D721Med (cell line): ENCODE data around the gene CFAP77.

ENCODE experiments used
- DNase-seq: peaks from one replicate; pipeline ENCODE4 v3.0.0; 2011; ENCODE audit warnings: low spot score; ENCODE audit not compliant: insufficient read length
- FAIRE-seq: peaks from 2 replicates; lab custom pipeline; 2011; peaks lifted over from hg19 to GRCh38; lab: Jason Lieb, UNC
- CTCF ChIP-seq: IDR thresholded peaks from 2 replicates; pipeline ENCODE4 v1.5.1; 2012; ENCODE audit warnings: mild to moderate bottlenecking, control low read depth; ENCODE audit not compliant: insufficient read depth; ENCODE audit errors: missing control alignments

CFAP77 gene

GRCh38 chr9:132552041-132552440, 142.0 kb downstream of the CFAP77 start:
- no peak for FAIRE-seq
- DNase-seq: no peak
- TF ChIP-seq CTCF: no peak

GRCh38 chr9:132554755-132555154, 144.7 kb downstream of the CFAP77 start:
- DNase-seq (no peak), FAIRE-seq (no peak)
- no peak for TF ChIP-seq CTCF

DNA sequence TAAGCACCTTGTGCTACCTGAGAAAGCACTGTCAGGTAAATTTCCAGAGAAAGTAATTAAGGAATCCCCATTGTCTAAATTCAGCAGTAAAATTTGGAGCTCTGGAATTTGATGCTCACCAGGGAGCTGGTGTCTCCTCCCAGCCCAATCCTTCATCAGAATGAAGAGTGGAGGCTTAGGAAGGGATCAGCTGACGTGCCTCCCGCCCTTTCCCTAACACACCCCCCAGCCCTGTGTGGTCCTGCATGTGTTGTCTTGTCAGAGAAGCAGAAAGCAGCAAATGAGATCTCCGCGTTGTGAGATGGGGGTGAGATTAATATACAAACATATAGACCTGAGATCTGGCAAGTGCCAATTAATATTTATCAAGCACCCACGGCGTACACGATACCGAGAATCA, 145.5 kb downstream of the CFAP77 start:
- no peak for FAIRE-seq
- no peak for DNase-seq
- TF ChIP-seq CTCF: no peak

- no peak for FAIRE-seq
- TF ChIP-seq CTCF: no peak
- no peak for DNase-seq
These were observed 146.2 kb downstream of the CFAP77 start for GRCh38 chr9:132556235-132556634.

DNA sequence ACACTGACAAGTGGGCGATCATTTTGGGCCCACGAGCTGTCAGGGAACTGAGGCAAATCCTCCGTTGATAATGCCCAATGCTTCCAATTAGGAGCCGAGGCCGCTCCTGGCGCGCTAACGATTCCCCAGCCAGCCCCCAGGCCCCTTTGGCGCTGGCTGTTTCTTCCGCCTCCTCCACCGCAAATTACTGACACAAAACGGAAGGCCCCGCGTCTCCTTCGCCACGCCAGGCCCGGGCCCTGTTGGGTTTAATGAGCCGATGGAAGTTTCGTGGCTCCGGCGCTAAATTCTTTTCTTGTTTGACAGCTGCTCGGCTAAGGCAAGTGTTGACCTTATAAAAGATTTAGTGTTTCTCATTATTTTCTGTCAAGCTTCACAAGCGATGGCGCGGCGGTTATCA, 146.7 kb downstream of the CFAP77 start:
- TF ChIP-seq CTCF: no peak
- DNase-seq (no peak), FAIRE-seq (no peak)

DNA sequence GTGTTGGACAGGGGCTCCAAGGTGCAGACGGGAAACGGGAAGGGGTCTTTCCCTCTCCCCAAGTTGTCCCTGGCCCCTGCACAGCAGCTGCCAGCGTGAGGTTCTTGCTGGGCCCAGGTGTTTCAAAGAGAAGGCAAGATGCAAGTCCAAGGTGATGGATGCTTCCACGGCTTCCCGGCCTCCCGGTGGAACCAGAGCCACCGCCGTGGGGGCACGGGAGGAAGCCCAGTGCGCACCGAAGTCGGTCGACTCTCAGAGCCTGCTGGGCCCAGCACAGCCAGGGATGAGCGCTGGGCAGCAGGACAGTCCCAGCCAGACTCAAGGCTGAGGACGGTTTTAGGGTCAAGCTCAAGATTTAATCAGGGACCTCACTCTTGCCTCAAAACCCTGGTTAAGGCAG, 147.1 kb downstream of the CFAP77 start:
- no peak for TF ChIP-seq CTCF
- DNase-seq (no peak), FAIRE-seq (no peak)

DNA sequence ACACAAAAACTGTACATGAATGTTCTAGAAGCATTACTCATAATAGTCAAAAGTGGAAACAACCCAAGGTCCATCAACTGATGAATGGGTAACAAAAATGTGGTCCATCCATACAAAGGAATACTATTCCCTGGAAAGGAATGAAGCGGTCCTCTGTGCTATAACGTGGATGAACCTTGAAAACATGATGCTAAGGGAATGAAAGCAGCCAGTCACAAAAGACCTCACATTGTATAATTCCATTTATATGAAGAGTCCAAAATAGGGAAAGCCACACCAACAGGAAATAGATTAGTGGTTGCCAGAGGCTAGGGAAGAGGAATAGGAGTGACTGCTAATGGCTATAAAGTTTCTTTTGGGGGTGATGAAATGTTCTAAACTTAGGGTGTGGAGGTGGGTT, 149.7 kb downstream of the CFAP77 start:
- no peak for TF ChIP-seq CTCF
- no peak for FAIRE-seq
- no peak for DNase-seq
